KBM-7 (cell line): ENCODE results near the gene FADS1.

Source experiments
- DNase-seq: peaks from one replicate; pipeline ENCODE4 v3.0.0-alpha.2; 2015
- in situ Hi-C: fragments of 300-500 bp; cut with MboI; formaldehyde crosslinking; loops from 2 replicates; pipeline ENCODE4 v1.14.3; 2020; ENCODE audit warnings: low sequenced_read_pairs, low pct_unique_long_range_greater_than_20kb, mixed read lengths

The FADS1 gene

GRCh38 chr11:61847914-61848581 lies 31.2 kb upstream of the FADS1 start:
- no peak for DNase-seq
- in situ Hi-C loops = no loop called here

DNA sequence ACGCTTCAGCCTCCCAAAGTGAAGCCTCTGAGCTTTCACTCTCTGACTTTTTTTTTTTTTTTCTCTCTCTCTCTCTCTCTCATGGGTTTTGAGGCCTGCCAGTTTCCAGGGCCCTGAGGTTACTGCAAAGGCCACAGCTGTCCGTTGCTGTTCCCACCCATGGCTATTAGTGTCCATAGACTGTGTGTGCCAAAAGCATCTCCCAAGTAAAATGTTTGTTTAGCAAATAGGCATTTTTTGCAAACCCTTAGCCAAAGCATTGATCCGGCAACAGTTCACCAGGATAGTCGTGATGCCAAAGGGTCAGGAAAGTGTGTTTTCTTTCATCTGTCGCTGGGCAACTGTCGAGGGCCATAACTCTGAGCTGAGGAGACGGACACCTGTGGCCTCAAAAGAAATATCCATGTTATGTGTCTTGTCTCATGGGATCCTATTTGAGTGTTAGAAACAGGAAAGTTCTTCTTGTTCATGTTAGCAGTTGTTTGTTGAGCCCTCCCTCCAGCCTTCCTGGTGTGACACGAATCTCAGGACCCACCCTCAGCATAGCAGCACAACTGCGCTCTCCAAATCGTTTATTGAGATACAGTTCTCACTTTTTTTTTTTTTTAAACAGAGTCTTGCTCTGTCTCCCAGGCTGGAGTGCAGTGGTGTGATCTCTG lies 29.7 kb upstream of the FADS1 start:
- DNase-seq = no peak
- in situ Hi-C loops = no loop called here

- no peak for DNase-seq
- in situ Hi-C loops = no loop called here
Measured at GRCh38 chr11:61844909-61845565, 28.2 kb upstream of the FADS1 start.

DNA sequence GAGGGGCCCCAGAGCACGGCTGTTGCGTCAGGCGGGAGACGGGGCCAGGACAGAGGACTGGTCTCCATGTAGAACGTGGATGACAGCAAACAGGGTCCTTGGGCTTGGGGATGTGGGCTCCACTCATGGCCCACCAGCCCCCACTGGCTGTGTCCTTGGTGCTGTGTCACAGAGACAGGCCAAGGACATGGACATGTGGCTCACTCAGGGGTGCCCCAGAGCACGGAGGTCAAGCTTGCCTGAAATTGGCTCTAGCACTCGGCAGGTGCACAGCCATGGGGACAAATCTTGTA lies 25.7 kb upstream of the FADS1 start:
- no peak for DNase-seq
- in situ Hi-C loops = no loop called here

GRCh38 chr11:61841636-61842527 lies 25.1 kb upstream of the FADS1 start:
- no peak for DNase-seq
- in situ Hi-C loops = no loop called here

DNA sequence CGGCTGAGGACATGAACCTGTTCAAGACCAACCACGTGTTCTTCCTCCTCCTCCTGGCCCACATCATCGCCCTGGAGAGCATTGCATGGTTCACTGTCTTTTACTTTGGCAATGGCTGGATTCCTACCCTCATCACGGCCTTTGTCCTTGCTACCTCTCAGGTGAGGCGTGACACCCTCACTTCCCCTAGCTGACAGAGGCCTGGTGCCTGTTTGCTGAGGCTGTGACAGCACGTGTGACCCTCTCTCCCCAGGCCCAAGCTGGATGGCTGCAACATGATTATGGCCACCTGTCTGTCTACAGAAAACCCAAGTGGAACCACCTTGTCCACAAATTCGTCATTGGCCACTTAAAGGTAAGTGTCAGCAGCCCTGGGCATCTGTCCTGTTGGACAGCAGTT lies 23.6 kb upstream of the FADS1 start:
- in situ Hi-C loops = no loop called here
- no peak for DNase-seq

GRCh38 chr11:61839742-61840141 lies 22.9 kb upstream of the FADS1 start:
- in situ Hi-C loops = no loop called here
- no peak for DNase-seq

- in situ Hi-C loops = no loop called here
- no peak for DNase-seq
Measured at GRCh38 chr11:61838921-61839320, 22.1 kb upstream of the FADS1 start.

GRCh38 chr11:61838501-61838900 lies 21.7 kb upstream of the FADS1 start:
- in situ Hi-C loops = no loop called here
- no peak for DNase-seq

DNA sequence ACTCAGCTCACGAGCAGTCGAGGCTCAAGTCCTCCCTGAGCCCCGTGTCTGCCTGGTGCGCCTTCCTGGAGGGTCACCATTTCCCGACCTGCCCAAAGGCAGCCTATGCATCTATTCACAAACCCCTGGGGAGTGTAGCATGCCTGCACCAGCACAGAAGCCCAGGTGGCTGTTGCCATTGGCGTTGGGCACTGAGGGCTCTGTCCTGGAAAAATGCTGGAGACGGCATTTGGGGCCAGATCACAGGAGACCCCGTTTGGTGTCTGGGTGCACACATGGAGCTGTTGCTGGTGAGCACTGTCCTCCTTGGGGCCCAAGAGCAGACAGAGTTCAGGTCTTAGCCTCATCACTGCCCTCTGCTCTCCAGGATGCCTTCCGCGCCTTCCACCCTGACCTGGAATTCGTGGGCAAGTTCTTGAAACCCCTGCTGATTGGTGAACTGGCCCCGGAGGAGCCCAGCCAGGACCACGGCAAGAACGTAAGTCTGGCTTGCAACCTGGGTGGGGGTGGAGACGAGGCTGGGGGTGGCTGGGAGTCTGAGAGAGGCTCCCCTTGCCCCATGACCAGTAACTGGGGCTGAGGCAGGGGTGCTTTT lies 20.7 kb upstream of the FADS1 start:
- in situ Hi-C loops = no loop called here
- DNase-seq = no peak

GRCh38 chr11:61836193-61836592 lies 19.4 kb upstream of the FADS1 start:
- in situ Hi-C loops = no loop called here
- no peak for DNase-seq

GRCh38 chr11:61834278-61835048 lies 17.7 kb upstream of the FADS1 start:
- in situ Hi-C loops = no loop called here
- DNase-seq = peak; percentile 98

DNA sequence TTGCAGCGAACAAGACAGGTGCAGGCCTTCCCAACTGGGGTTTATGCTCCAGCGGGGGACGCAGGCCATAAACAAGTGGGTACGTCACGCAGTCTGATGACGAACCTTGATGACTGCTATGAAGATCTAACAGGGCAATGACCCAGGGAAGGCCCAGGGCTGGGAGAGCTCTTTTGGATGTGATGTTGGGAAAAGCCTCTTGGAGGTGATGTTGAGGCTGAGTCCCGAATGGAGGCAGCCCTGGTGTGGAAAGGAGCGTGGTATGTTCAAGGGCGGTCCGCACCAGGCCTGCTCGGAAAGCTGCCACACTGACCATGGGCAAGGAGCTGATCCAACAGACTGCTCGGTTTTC lies 17.1 kb upstream of the FADS1 start:
- in situ Hi-C loops = no loop called here
- DNase-seq = no peak

DNA sequence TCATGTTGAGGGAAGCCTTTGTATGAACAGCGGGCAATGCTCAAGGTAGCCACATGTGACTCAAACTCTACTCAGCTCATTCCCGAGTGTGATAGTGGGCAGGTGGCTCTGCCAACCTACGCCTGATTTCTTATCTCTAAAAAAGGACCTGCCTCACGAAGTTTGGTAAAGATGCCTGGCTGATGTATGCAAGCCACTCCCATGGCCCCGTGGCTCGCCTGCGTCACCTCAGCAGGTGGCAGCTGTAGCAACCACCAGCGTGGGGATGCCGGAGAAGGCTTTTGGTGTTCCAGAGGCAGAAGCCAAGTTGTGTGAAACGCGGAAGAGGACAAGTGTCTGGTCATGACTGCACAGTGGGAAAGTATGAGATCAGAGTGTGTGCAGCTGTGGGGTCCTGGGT lies 16.7 kb upstream of the FADS1 start:
- in situ Hi-C loops = no loop called here
- no peak for DNase-seq

DNA sequence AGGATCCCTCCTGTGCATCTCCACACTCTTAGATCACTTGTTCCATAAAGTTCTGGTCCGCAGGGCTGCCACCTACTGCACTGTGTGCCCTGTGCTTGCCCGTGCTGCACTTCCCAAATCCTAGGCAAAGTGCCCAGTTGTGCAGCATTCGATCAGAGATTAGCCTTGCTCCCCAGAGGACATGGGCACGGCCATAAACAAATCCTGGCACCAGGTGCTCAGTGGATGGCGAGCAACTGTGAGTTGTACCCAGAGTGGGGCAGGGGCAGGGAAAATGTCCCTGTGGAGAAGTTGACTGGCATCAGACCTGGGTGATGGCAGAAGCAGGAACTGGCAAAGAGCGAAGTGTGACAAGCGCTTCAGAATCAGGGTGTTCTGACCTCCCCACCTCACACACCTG lies 16.0 kb upstream of the FADS1 start:
- in situ Hi-C loops = no loop called here
- DNase-seq = no peak

DNA sequence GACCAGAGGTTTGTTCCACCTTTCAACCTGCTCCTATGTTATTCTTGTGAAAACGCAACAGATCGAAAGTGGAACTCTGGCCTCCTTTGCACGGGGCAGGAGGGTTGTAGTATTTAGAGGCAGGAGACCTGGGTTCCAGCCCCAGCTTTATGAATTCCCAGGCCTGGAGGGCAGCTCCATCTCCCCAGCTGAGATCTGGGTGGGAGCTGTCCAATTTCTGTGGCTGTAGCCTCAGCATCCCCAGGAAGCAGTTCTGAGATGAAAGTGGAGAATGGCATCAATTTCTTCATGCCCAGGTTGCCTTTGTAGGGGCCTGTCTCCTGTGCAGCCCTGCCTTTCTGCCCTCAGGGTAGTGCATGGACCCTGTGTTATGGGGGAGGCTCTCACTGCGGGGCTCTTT lies 15.4 kb upstream of the FADS1 start:
- DNase-seq = no peak
- in situ Hi-C loops = no loop called here

- DNase-seq = no peak
- in situ Hi-C loops = no loop called here
Measured at GRCh38 chr11:61830237-61831105, 13.7 kb upstream of the FADS1 start.

DNA sequence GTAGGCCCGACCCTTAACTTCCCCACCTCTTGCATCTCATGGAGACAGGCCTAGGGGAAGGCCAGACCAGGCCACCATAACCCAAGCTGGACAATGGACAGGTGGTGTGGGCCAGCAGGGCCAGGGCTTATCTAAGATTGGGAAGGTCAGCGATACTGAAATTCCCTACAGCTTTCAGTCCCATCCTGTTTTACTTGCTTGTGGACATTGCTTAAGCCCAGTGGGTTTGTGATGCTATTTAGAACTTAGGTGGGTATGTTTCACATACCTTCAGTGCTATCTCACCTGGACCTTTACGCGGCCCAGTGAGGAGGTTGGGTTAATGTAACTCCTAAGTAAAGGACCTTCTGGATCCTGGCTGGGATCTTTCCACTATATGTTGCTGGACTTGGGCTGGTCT lies 13.0 kb upstream of the FADS1 start:
- in situ Hi-C loops = no loop called here
- no peak for DNase-seq
